K562 (cell line): Measurements from ENCODE around the gene TAF8. TPM values are rescaled to one million over a fixed set of nuclear protein-coding genes. Genes with fewer than 3 reads are reported as not detected.

ENCODE experiments used
- FOXK1 ChIP-seq: sonication (generic); formaldehyde crosslinking; IDR thresholded peaks from 2 replicates; pipeline ENCODE4 v1.8.0; 2022; ENCODE audit warnings: missing genetic modification reagents, mild to moderate bottlenecking, borderline replicate concordance
- PRPF4 ChIP-seq: fragments of 200-400 bp; formaldehyde crosslinking; IDR thresholded peaks from one replicate; pipeline ENCODE4 v1.6.1; 2017; ENCODE audit warnings: low read length, low read depth, mild to moderate bottlenecking; ENCODE audit not compliant: insufficient read depth, poor library complexity, severe bottlenecking
- USF1 ChIP-seq: sonication (generic); formaldehyde crosslinking; IDR thresholded peaks from 2 replicates; pipeline ENCODE4 v1.9.0; 2022; ENCODE audit warnings: mild to moderate bottlenecking, missing genetic modification reagents
- polyA plus RNA-seq, 8 experiments: library from polyadenylated mRNA; depleted of rRNA in 4 of 8; stranded (reverse) in 5 of 8; unstranded in 3 of 8; fragments of >200 nt; fragmentation: Nextera tagmentation in 2 of 8; fragmentation: Illumina TruSeq in 1 of 8; extraction: Ambion mirVana in 2 of 8; extraction: Trizol in 1 of 8; gene quantifications; 2 replicates each; pipeline versions ENCODE4 v1.2.1 to v1.2.3, GENCODE V29; 2011 to 2014; ENCODE audit warnings: inconsistent platforms in 1 of 8, missing spikeins in 1 of 8
- total RNA-seq, 7 experiments: library from RNA; depleted of rRNA in 6 of 7; stranded (reverse); fragments of >200 nt in 6 of 7; fragmentation: Illumina TruSeq in 2 of 7; extraction: Trizol in 2 of 7; gene quantifications; 2 replicates each; pipeline versions ENCODE4 v1.2.1 to v1.2.3, GENCODE V29; 2011 to 2021; ENCODE audit warnings: low replicate concordance in 1 of 7
- TF ChIP-seq, protein P1 (sequence below), 2 experiments: fragments of 450-650 bp in 1 of 2; IDR thresholded peaks; 2 replicates each; pipeline ENCODE4 v1.6.1; 2011 to 2017; ENCODE audit warnings: low read depth in 2 of 2, antibody characterized with exemption in 1 of 2, borderline replicate concordance in 1 of 2, low read length in 1 of 2, mild to moderate bottlenecking in 1 of 2, mixed read lengths in 1 of 2; ENCODE audit not compliant: control insufficient read depth in 1 of 2

Gene TAF8
- total and polyA plus RNA-seq, 9 of the 15 experiments (the other 6 are each of a cell fraction or from before 2014, with no cell fraction given) = 29.4 to 84.0 (median 52.6) TPM

DNA sequence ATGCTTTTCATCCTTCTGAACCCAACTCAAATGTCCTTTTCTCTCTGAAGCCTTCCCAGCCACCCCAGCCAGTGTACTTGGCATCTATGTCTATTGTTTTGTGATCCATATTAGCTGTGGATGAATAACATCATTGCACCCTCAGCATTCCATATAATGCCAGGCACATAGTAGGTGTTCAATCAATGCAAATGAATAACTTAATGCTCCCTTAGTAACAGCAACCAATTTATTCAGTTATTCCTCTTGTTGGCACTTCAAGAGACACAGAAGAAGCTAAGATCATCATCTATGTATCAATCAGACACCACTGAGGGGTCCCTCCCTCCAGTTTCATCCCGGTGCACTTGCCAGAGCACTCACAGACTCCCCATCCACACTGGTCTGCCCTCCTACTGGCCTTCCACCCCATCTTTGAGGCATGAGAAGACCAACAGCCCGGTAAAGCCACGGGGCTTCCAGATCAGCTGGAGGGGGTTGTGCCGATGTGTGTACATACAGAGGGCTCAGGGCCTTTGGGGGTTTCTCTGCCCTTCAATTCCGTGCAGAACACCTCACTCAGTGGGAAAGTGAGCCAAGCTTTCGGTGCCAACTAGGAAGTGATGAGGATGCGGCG, 2.4 kb upstream of the TAF8 start (continued):
- TF ChIP-seq, protein P1, sequence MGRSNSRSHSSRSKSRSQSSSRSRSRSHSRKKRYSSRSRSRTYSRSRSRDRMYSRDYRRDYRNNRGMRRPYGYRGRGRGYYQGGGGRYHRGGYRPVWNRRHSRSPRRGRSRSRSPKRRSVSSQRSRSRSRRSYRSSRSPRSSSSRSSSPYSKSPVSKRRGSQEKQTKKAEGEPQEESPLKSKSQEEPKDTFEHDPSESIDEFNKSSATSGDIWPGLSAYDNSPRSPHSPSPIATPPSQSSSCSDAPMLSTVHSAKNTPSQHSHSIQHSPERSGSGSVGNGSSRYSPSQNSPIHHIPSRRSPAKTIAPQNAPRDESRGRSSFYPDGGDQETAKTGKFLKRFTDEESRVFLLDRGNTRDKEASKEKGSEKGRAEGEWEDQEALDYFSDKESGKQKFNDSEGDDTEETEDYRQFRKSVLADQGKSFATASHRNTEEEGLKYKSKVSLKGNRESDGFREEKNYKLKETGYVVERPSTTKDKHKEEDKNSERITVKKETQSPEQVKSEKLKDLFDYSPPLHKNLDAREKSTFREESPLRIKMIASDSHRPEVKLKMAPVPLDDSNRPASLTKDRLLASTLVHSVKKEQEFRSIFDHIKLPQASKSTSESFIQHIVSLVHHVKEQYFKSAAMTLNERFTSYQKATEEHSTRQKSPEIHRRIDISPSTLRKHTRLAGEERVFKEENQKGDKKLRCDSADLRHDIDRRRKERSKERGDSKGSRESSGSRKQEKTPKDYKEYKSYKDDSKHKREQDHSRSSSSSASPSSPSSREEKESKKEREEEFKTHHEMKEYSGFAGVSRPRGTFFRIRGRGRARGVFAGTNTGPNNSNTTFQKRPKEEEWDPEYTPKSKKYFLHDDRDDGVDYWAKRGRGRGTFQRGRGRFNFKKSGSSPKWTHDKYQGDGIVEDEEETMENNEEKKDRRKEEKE (IDR thresholded peaks at IDR 0.05; ENCODE audit: borderline replicate concordance in 1 of 2, control insufficient read depth in 1 of 2, low read depth in 2 of 2, low read length in 1 of 2) = no peak
- TF ChIP-seq USF1 (CRISPR knock-in tag) = no peak
- no peak for TF ChIP-seq FOXK1 (CRISPR knock-in tag)
- TF ChIP-seq PRPF4 = no peak
